SK-N-SH (cell line): ENCODE results near the gene OVOL3. TPM values are rescaled to one million over a fixed set of nuclear protein-coding genes. Genes with fewer than 3 reads are reported as not detected.

Experiments
- CTCF ChIA-PET: fragments of 300-600, 350-600 bp; formaldehyde crosslinking; extraction: SDS; loops from one replicate; lab custom pipeline; 2021; lab: Yijun Ruan, JAX
- POLR2A ChIA-PET: fragments of 350-600 bp; sonication (Branson Sonifier 250); formaldehyde crosslinking; extraction: SDS; loops from one replicate; lab custom pipeline; 2020; ENCODE audit warnings: antibody characterized with exemption, inconsistent platforms; lab: Yijun Ruan, JAX
- DNase-seq: peaks from one replicate; pipeline ENCODE4 v3.0.0; 2012
- H2AFZ ChIP-seq: fragments of 200-600 bp; sonication (generic); 2 replicates; pipeline ENCODE4 v1.8.1; 2016; ENCODE audit warnings: antibody characterized with exemption, mild to moderate bottlenecking, low read depth
- H3F3A ChIP-seq: fragments of 200-600 bp; sonication (generic); replicated peaks from 2 replicates; pipeline ENCODE3; 2016; ENCODE audit warnings: antibody characterized with exemption, mild to moderate bottlenecking; ENCODE audit not compliant: insufficient read depth
- H3K27ac ChIP-seq, 2 experiments: fragments of 200-500 bp in 1 of 2; fragments of 200-600 bp in 1 of 2; sonication (Bioruptor generic) in 1 of 2; sonication (generic), shearing (Covaris generic) in 1 of 2; 2 replicates each; pipeline versions ENCODE4 v1.5.1 to v1.6.1; 2014 to 2016; ENCODE audit warnings: low read depth in 2 of 2, inconsistent platforms in 1 of 2, low read length in 1 of 2, mild to moderate bottlenecking in 1 of 2, mixed read lengths in 1 of 2
- H3K27me3 ChIP-seq: fragments of 200-600 bp; sonication (generic), shearing (Covaris generic); 2 replicates; pipeline ENCODE4 v1.6.1; 2016; ENCODE audit warnings: mixed run types; ENCODE audit not compliant: insufficient read depth
- H3K36me3 ChIP-seq, 2 experiments: fragments of 200-500 bp in 1 of 2; fragments of 200-600 bp in 1 of 2; sonication (Bioruptor generic) in 1 of 2; sonication (generic) in 1 of 2; replicated peaks in 1 of 2; 2 replicates each; pipeline versions ENCODE3 to v1.5.1; 2014 to 2016; ENCODE audit warnings: low read length in 1 of 2, mild to moderate bottlenecking in 1 of 2; ENCODE audit not compliant: insufficient read depth in 2 of 2, control insufficient read depth in 1 of 2
- H3K4me1 ChIP-seq, 2 experiments: fragments of 200-500 bp in 1 of 2; fragments of 200-600 bp in 1 of 2; sonication (Bioruptor generic) in 1 of 2; sonication (generic), shearing (Covaris generic) in 1 of 2; 2 replicates each; pipeline versions ENCODE4 v1.5.1 to v1.6.1; 2014 to 2016; ENCODE audit warnings: low read depth in 1 of 2, low read length in 1 of 2, mixed run types in 1 of 2; ENCODE audit not compliant: insufficient read depth in 2 of 2, control insufficient read depth in 1 of 2
- H3K4me2 ChIP-seq: fragments of 200-600 bp; sonication (generic), shearing (Covaris generic); 2 replicates; pipeline ENCODE4 v1.6.1; 2017; ENCODE audit warnings: mixed run types
- H3K4me3 ChIP-seq, 2 experiments: fragments of 200-500 bp in 1 of 2; fragments of 200-600 bp in 1 of 2; sonication (Bioruptor generic) in 1 of 2; sonication (generic), shearing (Covaris generic) in 1 of 2; 2 replicates each; pipeline versions ENCODE4 v1.5.1 to v1.8.1; 2014 to 2016; ENCODE audit warnings: low read depth in 2 of 2, inconsistent platforms in 1 of 2, low read length in 1 of 2, mild to moderate bottlenecking in 1 of 2, mixed read lengths in 1 of 2, moderate library complexity in 1 of 2
- H3K79me2 ChIP-seq: fragments of 200-600 bp; sonication (generic); 2 replicates; pipeline ENCODE4 v1.8.1; 2017; ENCODE audit warnings: mild to moderate bottlenecking; ENCODE audit not compliant: insufficient read depth
- H3K9ac ChIP-seq: fragments of 200-600 bp; sonication (generic); 2 replicates; pipeline ENCODE4 v1.6.1; 2017; ENCODE audit warnings: mixed run types
- H3K9me2 ChIP-seq: fragments of 200-600 bp; sonication (generic); 2 replicates; pipeline ENCODE4 v1.6.1; 2017; ENCODE audit warnings: mixed run types
- H3K9me3 ChIP-seq: fragments of 200-600 bp; sonication (generic); 2 replicates; pipeline ENCODE4 v1.6.1; 2017; ENCODE audit warnings: mixed run types, mild to moderate bottlenecking, moderate library complexity
- H4K20me1 ChIP-seq: fragments of 200-600 bp; sonication (generic); 2 replicates; pipeline ENCODE4 v1.6.1; 2017; ENCODE audit warnings: mild to moderate bottlenecking, mixed run types; ENCODE audit not compliant: insufficient read depth
- CHD2 ChIP-seq: fragments of 150-350 bp; IDR thresholded peaks from 2 replicates; pipeline ENCODE4 v1.6.1; 2018; ENCODE audit warnings: low read length; ENCODE audit not compliant: partially characterized antibody
- ELF1 ChIP-seq: IDR thresholded peaks from 2 replicates; pipeline ENCODE4 v1.4.0; 2012
- FOSL2 ChIP-seq: IDR thresholded peaks from 2 replicates; pipeline ENCODE4 v1.4.0; 2012; ENCODE audit warnings: low read depth, mild to moderate bottlenecking, moderate library complexity, borderline replicate concordance
- FOXM1 ChIP-seq: IDR thresholded peaks from 2 replicates; pipeline ENCODE4 v1.4.0; 2012; ENCODE audit warnings: low read depth, mild to moderate bottlenecking
- GATA2 ChIP-seq: sonication (generic); formaldehyde crosslinking; IDR thresholded peaks from 2 replicates; pipeline ENCODE4 v1.5.0; 2020; ENCODE audit warnings: mild to moderate bottlenecking, missing genetic modification reagents
- JUND ChIP-seq: IDR thresholded peaks from 2 replicates; pipeline ENCODE4 v1.4.0; 2012
- MEF2A ChIP-seq: IDR thresholded peaks from 2 replicates; pipeline ENCODE4 v1.4.0; 2012; ENCODE audit warnings: low read depth, borderline replicate concordance
- MXI1 ChIP-seq: IDR thresholded peaks from 2 replicates; pipeline ENCODE4 v1.6.1; 2012; ENCODE audit warnings: mild to moderate bottlenecking, low read depth, low read length, improper control_type of control experiment
- NFIC ChIP-seq: IDR thresholded peaks from 2 replicates; pipeline ENCODE4 v1.4.0; 2012; ENCODE audit warnings: borderline replicate concordance
- NRF1 ChIP-seq: IDR thresholded peaks from 2 replicates; pipeline ENCODE4 v1.6.1; 2012; ENCODE audit warnings: low read depth, mild to moderate bottlenecking, low read length
- POLR2AphosphoS5 ChIP-seq: IDR thresholded peaks from 2 replicates; pipeline ENCODE4 v1.6.1; 2012; ENCODE audit warnings: low read depth, low read length
- RAD21 ChIP-seq: IDR thresholded peaks from 2 replicates; pipeline ENCODE4 v1.6.1; 2012; ENCODE audit warnings: mild to moderate bottlenecking, low read length
- RCOR1 ChIP-seq: fragments of 150-350 bp; IDR thresholded peaks from 2 replicates; pipeline ENCODE4 v1.6.1; 2017; ENCODE audit warnings: antibody characterized with exemption, low read length
- RXRA ChIP-seq: IDR thresholded peaks from 2 replicates; pipeline ENCODE4 v1.4.0; 2012; ENCODE audit warnings: low read depth, mild to moderate bottlenecking, borderline replicate concordance
- SIN3A ChIP-seq: IDR thresholded peaks from 2 replicates; pipeline ENCODE4 v1.6.1; 2012; ENCODE audit warnings: low read depth, mild to moderate bottlenecking, low read length, moderate library complexity, borderline replicate concordance
- SMC3 ChIP-seq: IDR thresholded peaks from 2 replicates; pipeline ENCODE4 v1.6.1; 2012; ENCODE audit warnings: low read depth, low read length, improper control_type of control experiment
- TCF12 ChIP-seq: IDR thresholded peaks from 2 replicates; pipeline ENCODE4 v1.4.0; 2012
- TEAD4 ChIP-seq: IDR thresholded peaks from 2 replicates; pipeline ENCODE4 v1.4.0; 2012; ENCODE audit warnings: mild to moderate bottlenecking, borderline replicate concordance; ENCODE audit not compliant: insufficient read depth
- YY1 ChIP-seq: IDR thresholded peaks from 2 replicates; pipeline ENCODE4 v1.4.0; 2012; ENCODE audit warnings: low read depth, mild to moderate bottlenecking
- WGBS: methylation state at CpG from one replicate; pipeline ENCODE4 v1.1.6; 2017; ENCODE audit warnings: low lambda C conversion rate; 5-methylcytosine and 5-hydroxymethylcytosine counted together
- polyA plus RNA-seq, 3 experiments: library from polyadenylated mRNA; depleted of rRNA; stranded (reverse); fragments of >200 nt; gene quantifications; 2 replicates each; pipeline ENCODE4 v1.2.3, GENCODE V29; 2012
- TF ChIP-seq, protein P1 (sequence below): IDR thresholded peaks from 2 replicates; pipeline ENCODE4 v1.4.0; 2012; ENCODE audit warnings: low read depth
- TF ChIP-seq, protein P2 (sequence below): fragments of 150-350 bp; IDR thresholded peaks from 2 replicates; pipeline ENCODE4 v1.6.1; 2016; ENCODE audit warnings: mild to moderate bottlenecking, low read depth, low read length
- TF ChIP-seq, protein P3 (sequence below): fragments of 150-350 bp; IDR thresholded peaks from 2 replicates; pipeline ENCODE4 v1.6.1; 2017; ENCODE audit warnings: antibody characterized with exemption, low read length, low read depth, borderline replicate concordance

The OVOL3 gene
- polyA plus RNA-seq (2012; rRNA removed) = 0.18 TPM in 1 of 2 replicates, not detected in the other
- not detected in 2 replicates for polyA plus RNA-seq (2012; cell fraction: cytosol; rRNA removed)
- polyA plus RNA-seq (2012; cell fraction: nucleus; rRNA removed) = 0.08 and 0.74 TPM in 2 replicates

DNA sequence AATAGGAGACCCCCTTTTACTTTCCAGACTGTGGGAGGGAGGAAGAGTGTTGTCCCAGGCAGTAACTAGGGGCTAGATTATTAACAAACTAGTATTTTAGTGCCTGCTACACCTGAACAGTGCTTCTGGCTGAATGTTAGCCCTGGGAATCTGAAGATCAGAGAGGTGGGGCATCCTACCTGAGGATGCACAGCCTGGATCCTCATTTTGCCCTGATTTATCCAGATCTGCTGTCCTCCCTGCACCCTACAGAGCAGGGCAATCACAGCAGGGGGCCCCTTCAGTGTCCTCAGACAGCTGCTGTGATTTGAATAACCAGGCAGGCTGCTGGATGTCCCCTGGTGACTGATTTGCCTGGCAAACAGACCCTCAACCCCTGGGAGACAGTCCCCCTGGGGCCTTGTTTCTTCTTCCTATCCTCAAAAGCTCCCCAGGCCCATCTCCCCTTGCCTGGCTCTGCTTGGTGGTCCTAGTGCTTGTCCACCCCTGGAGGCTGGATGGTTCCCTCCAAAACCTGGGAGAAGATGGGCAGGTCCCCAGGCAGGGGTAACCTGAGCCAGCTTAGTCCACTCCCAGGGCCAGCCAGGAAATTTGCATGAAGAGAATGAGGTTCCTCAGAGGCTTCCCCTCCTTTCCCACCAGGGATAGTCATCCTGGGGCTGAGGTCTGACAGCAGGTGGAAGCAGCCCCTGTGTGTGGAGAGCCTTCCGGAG lies at the start of gene OVOL3:
Gene OVOL3, plus strand, starts transcription at position 657 of the 713 bp plus-strand sequence. CDS start 60 bp downstream, outside the sequence.
- no peaks in the 10 kb centered on the region for H3K9me3 ChIP-seq
- peaks cover 0 to 13% of the 10 kb centered on the region in 2 experiments; a peak in 1 of 4 replicates for H3K4me1 ChIP-seq
- H2AFZ ChIP-seq = no peak within 1 kb of the TSS
- TF ChIP-seq, protein P1, sequence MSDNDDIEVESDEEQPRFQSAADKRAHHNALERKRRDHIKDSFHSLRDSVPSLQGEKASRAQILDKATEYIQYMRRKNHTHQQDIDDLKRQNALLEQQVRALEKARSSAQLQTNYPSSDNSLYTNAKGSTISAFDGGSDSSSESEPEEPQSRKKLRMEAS = no peak
- no peak for TF ChIP-seq TCF12
- TF ChIP-seq GATA2 (CRISPR knock-in tag) = no peak
- TF ChIP-seq, protein P2, sequence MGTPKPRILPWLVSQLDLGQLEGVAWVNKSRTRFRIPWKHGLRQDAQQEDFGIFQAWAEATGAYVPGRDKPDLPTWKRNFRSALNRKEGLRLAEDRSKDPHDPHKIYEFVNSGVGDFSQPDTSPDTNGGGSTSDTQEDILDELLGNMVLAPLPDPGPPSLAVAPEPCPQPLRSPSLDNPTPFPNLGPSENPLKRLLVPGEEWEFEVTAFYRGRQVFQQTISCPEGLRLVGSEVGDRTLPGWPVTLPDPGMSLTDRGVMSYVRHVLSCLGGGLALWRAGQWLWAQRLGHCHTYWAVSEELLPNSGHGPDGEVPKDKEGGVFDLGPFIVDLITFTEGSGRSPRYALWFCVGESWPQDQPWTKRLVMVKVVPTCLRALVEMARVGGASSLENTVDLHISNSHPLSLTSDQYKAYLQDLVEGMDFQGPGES = no peak
- TF ChIP-seq ELF1 = no peak
- TF ChIP-seq SIN3A = no peak
- TF ChIP-seq NFIC = no peak
- no peak for TF ChIP-seq SMC3
- TF ChIP-seq, protein P3, sequence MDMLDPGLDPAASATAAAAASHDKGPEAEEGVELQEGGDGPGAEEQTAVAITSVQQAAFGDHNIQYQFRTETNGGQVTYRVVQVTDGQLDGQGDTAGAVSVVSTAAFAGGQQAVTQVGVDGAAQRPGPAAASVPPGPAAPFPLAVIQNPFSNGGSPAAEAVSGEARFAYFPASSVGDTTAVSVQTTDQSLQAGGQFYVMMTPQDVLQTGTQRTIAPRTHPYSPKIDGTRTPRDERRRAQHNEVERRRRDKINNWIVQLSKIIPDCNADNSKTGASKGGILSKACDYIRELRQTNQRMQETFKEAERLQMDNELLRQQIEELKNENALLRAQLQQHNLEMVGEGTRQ = no peak
- no peak for TF ChIP-seq MEF2A
- no peak for TF ChIP-seq TEAD4
- TF ChIP-seq RCOR1 = no peak
- TF ChIP-seq FOSL2 = no peak
- ChIA-PET POLR2A (no interaction called here), CTCF (no interaction called here)
- no peak within 1 kb of the TSS for H3K4me3 ChIP-seq
- no peaks in the 10 kb centered on the region for H3K27me3 ChIP-seq
- H3K4me2 ChIP-seq = no peak within 1 kb of the TSS
- peaks cover 12% of the 10 kb centered on the region; the same call in 1 of the 2 replicates for H3K79me2 ChIP-seq
- no peak within 1 kb of the TSS for H3K27ac ChIP-seq
- H3K36me3 ChIP-seq = peaks cover 4 to 21% of the 10 kb centered on the region in 2 experiments
- WGBS = no CpG with 5 or more reads among the region's 1 CpG
- H3F3A ChIP-seq = no peaks in the 10 kb centered on the region
- no peak within 1 kb of the TSS for H3K9ac ChIP-seq
- H3K9me2 ChIP-seq = no peaks in the 10 kb centered on the region
- H4K20me1 ChIP-seq = no peaks in the 10 kb centered on the region
- DNase-seq = no peak

DNA sequence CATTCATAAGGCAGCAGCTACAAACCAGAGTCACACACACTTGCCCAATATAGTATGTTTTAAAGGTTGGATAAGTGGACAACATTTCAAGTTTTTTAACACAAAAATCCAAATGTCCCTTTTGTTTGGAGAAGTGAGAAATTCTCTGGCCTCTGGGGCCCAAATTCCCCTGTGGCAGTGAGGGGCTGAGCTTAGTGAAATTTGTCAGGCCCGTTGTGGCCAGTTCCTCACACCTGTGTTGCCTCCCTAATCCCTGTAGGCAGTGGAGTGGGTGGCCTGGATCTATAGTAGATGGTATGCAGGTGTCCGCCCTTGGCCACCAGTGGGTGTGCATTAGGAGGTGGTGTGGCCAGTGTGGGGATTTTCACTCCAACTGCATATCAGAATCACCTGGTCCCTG lies 49.6 kb upstream of the OVOL3 start:
- Histone ChIP-seq H3K27me3 (no peaks in the 10 kb centered on the region), H3K4me2 (no peak overlapping the region), H4K20me1 (peaks cover 17% of the 10 kb centered on the region; the same call in 1 of the 2 replicates), H3K4me1 (no peaks in the 10 kb centered on the region), H3K27ac (no peak overlapping the region), H3K9me2 (no peaks in the 10 kb centered on the region), H3K9me3 (no peaks in the 10 kb centered on the region), H3K79me2 (peaks cover 38% of the 10 kb centered on the region), H3K36me3 (peaks cover 5 to 6% of the 10 kb centered on the region in 2 experiments), H3K9ac (no peak overlapping the region), H2AFZ (no peak overlapping the region), H3F3A (no peaks in the 10 kb centered on the region), H3K4me3 (no peak overlapping the region)
- no peak for TF ChIP-seq YY1
- TF ChIP-seq CHD2 = no peak
- TF ChIP-seq MXI1 = no peak
- no peak for TF ChIP-seq JUND
- TF ChIP-seq FOXM1 = no peak
- TF ChIP-seq TEAD4 = no peak
- TF ChIP-seq POLR2AphosphoS5 = no peak
- no peak for TF ChIP-seq RAD21
- TF ChIP-seq RXRA = no peak
- TF ChIP-seq NRF1 = no peak
- no peak for TF ChIP-seq RCOR1
- 100% methylated on average over 2 of the region's 2 CpGs for WGBS
- CTCF ChIA-PET = interaction anchor here (0.9 to 1.6 kb wide), 6 partner anchors 23 to 112 kb away, joined by 3 to 10 read pairs (median 4); no protein-coding TSS in a partner anchor
- POLR2A ChIA-PET = interaction anchor here (0.8 kb wide), 1 partner anchor 53 kb away, joined by 3 read pairs; no protein-coding TSS in a partner anchor
- no peak for DNase-seq
